Measurements from ENCODE around the gene CLDN12. TPM values are rescaled to one million over a fixed set of nuclear protein-coding genes. Genes with fewer than 3 reads are reported as not detected.

CLDN12 gene
- 16.1 and 16.3 TPM in 2 replicates for polyA plus RNA-seq (2013)

DNA sequence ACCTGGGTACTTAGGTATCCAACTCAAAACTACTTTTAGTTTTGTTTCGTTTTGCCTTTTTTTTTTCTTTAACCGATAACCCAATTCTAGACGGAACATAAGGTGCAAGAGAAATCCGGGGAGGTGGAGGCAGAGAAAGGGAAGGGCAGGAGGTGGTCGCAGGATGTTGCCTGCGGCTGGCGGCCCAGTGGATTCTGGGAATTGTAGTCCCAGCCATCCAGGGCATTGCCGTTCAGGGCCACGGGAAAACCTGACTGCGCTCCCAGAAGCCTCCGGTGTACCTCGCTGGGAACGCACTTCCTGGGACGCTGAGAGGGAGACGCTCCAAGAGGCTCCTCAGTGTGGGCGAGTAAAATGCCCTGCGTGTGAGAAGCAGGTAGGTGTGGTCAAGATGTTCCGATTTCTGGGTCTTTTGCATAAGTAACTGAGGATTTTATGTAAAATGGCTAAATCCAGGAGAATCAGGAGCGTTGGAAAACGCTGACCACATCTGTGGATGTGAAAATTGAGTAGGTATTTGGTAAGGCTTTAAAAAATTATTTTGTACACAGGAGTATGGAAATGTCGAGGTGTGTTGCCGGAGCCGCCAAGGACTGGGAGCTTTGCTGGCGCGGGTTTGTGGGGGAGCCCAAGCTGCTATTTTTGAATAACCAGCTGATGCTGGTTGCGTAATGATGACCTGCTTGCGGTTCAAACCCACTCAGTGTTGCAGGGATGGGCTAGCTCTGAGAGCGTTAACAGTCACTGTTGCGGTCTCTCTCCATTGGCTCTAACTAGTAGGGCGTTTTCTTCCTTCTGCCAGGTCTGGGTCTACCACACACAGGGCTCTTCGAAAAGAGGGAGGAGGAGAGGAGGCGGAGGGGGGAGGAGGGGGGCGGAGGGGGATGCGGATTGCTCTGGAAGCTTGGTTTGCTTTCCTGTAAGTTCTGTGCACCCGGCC, at the start of gene CLDN12:
Gene CLDN12 (plus strand): TSS at position 288 of the 940 bp plus-strand sequence. CDS start 9,216 bp downstream, outside the sequence.
- Histone ChIP-seq H3K27ac (ENCODE audit: low read depth, low read length) (peak within 1 kb of the TSS; percentile 36), H3K4ac (ENCODE audit: low read depth, low read length) (no peak within 1 kb of the TSS), H3K23ac (ENCODE audit: low read length) (no peak within 1 kb of the TSS), H3K18ac (ENCODE audit: low read length) (no peak within 1 kb of the TSS), H2AK5ac (ENCODE audit: low read length) (no peak within 1 kb of the TSS), H3K27me3 (ENCODE audit: insufficient read depth, low read length) (no peaks in the 10 kb centered on the region), H2BK12ac (ENCODE audit: low read length) (no peak within 1 kb of the TSS), H3K9me3 (ENCODE audit: insufficient read depth, low read depth, low read length) (no peaks in the 10 kb centered on the region), H3K4me3 (ENCODE audit: low read depth, low read length) (peak within 1 kb of the TSS; percentile 73), H4K91ac (ENCODE audit: low read depth, low read length) (peak within 1 kb of the TSS; percentile 59), H3K4me2 (ENCODE audit: low read length) (peak within 1 kb of the TSS; percentile 81), H4K8ac (ENCODE audit: low read depth, low read length) (peak within 1 kb of the TSS; percentile 85), H4K12ac (ENCODE audit: low read depth, low read length) (peak within 1 kb of the TSS; percentile 80), H2BK120ac (ENCODE audit: insufficient read depth, low read length, poor library complexity) (peak within 1 kb of the TSS; percentile 69), H3K9ac (ENCODE audit: low read length) (peak within 1 kb of the TSS; percentile 68), H3K14ac (ENCODE audit: low read length) (peak within 1 kb of the TSS; percentile 48), H2AFZ (ENCODE audit: insufficient read depth, low read length, poor library complexity) (peak within 1 kb of the TSS; percentile 93), H3K4me1 (ENCODE audit: control insufficient read depth in 1 of 2, insufficient read depth in 2 of 2, low read length in 2 of 2) (no peaks in the 10 kb centered on the region), H3K79me1 (ENCODE audit: low read length) (peaks cover 5% of the 10 kb centered on the region), H3K79me2 (ENCODE audit: control insufficient read depth, insufficient read depth, low read length, poor library complexity) (no peaks in the 10 kb centered on the region), H3K36me3 (ENCODE audit: control insufficient read depth in 1 of 2, insufficient read depth in 2 of 2, low read length in 2 of 2) (peaks cover 5 to 8% of the 10 kb centered on the region in 2 experiments), H2BK5ac (ENCODE audit: low read depth, low read length, poor library complexity) (no peak within 1 kb of the TSS)
- no CpG with 5 or more reads among the region's 35 CpGs for WGBS (ENCODE audit: extremely low coverage, insufficient coverage, insufficient read length)
- peak; percentile 82 to 87 for DNase-seq

DNA sequence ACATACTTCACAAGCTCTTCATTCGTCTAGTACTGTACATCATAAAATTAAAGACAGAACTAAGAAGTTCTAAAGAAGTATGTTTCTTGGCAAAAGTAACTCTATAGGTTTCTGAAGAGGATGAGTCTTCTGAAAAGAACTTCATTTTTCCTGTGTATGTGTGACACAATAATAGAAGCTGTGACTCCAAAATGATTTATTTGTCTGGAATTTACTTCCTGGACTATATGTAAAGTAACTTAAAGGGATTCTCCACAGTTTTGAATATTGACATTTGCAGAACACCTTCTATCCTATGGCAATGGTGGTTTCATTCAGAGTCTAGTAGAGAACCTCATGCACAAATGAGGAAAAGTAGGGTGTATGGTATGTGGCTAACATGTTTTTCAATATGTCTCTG, 19.8 kb upstream of the CLDN12 start:
- no peaks in the 10 kb centered on the region for H3K4me1 ChIP-seq (ENCODE audit: control insufficient read depth in 1 of 2, insufficient read depth in 2 of 2, low read length in 2 of 2)
- no peak overlapping the region for H3K4ac ChIP-seq (ENCODE audit: low read depth, low read length)
- no peak overlapping the region for H2AK5ac ChIP-seq (ENCODE audit: low read length)
- H3K36me3 ChIP-seq (ENCODE audit: control insufficient read depth in 1 of 2, insufficient read depth in 2 of 2, low read length in 2 of 2): peaks cover 2 to 6% of the 10 kb centered on the region in 2 experiments
- H2BK120ac ChIP-seq (ENCODE audit: insufficient read depth, low read length, poor library complexity): no peak overlapping the region
- H3K4me2 ChIP-seq (ENCODE audit: low read length): no peak overlapping the region
- H4K12ac ChIP-seq (ENCODE audit: low read depth, low read length): no peak overlapping the region
- H3K23ac ChIP-seq (ENCODE audit: low read length): no peak overlapping the region
- DNase-seq: peak in 1 of 2 donors; percentile 41
- no peak overlapping the region for H4K91ac ChIP-seq (ENCODE audit: low read depth, low read length)
- whole genome bisulfite sequencing (ENCODE audit: extremely low coverage, insufficient coverage, insufficient read length): no CpG with 5 or more reads among the region's 1 CpG
- H2BK5ac ChIP-seq (ENCODE audit: low read depth, low read length, poor library complexity): no peak overlapping the region
- H4K8ac ChIP-seq (ENCODE audit: low read depth, low read length): no peak overlapping the region
- no peak overlapping the region for H2BK12ac ChIP-seq (ENCODE audit: low read length)
- H3K27me3 ChIP-seq (ENCODE audit: insufficient read depth, low read length): no peaks in the 10 kb centered on the region
- H3K79me1 ChIP-seq (ENCODE audit: low read length): no peaks in the 10 kb centered on the region
- H2AFZ ChIP-seq (ENCODE audit: insufficient read depth, low read length, poor library complexity): no peak overlapping the region
- no peak overlapping the region for H3K4me3 ChIP-seq (ENCODE audit: low read depth, low read length)
- H3K18ac ChIP-seq (ENCODE audit: low read length): no peak overlapping the region
- H3K27ac ChIP-seq (ENCODE audit: low read depth, low read length): no peak overlapping the region
- H3K79me2 ChIP-seq (ENCODE audit: control insufficient read depth, insufficient read depth, low read length, poor library complexity): no peaks in the 10 kb centered on the region
- no peaks in the 10 kb centered on the region for H3K9me3 ChIP-seq (ENCODE audit: insufficient read depth, low read depth, low read length)
- no peak overlapping the region for H3K14ac ChIP-seq (ENCODE audit: low read length)
- H3K9ac ChIP-seq (ENCODE audit: low read length): no peak overlapping the region

DNA sequence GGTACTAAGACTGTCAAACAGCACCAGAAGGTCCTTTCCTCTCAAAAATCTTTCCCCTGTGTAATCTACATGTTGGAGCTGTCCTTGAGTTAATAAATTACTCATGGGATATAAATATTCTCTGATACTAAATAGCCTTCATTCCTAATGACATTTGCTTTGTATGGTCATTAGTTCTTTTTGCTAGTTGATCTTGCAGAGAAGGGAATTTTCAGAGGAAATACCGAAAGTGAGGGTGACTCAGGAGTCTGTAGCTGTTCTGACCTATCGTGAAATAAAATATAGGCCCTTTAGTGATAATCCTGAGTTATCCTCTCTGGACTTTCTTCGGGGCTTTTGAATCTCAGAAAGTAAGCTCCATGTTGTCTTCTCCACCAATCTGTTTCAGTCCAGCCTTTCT, 19.4 kb upstream of the CLDN12 start:
- H3K79me2 ChIP-seq (ENCODE audit: control insufficient read depth, insufficient read depth, low read length, poor library complexity): no peaks in the 10 kb centered on the region
- H4K12ac ChIP-seq (ENCODE audit: low read depth, low read length): no peak overlapping the region
- no peak overlapping the region for H3K4me3 ChIP-seq (ENCODE audit: low read depth, low read length)
- peaks cover 2 to 6% of the 10 kb centered on the region in 2 experiments for H3K36me3 ChIP-seq (ENCODE audit: control insufficient read depth in 1 of 2, insufficient read depth in 2 of 2, low read length in 2 of 2)
- no peaks in the 10 kb centered on the region for H3K4me1 ChIP-seq (ENCODE audit: control insufficient read depth in 1 of 2, insufficient read depth in 2 of 2, low read length in 2 of 2)
- no peak overlapping the region for H3K18ac ChIP-seq (ENCODE audit: low read length)
- no peak overlapping the region for H4K91ac ChIP-seq (ENCODE audit: low read depth, low read length)
- H2BK120ac ChIP-seq (ENCODE audit: insufficient read depth, low read length, poor library complexity): no peak overlapping the region
- H3K4ac ChIP-seq (ENCODE audit: low read depth, low read length): no peak overlapping the region
- H3K79me1 ChIP-seq (ENCODE audit: low read length): no peaks in the 10 kb centered on the region
- no peak overlapping the region for H4K8ac ChIP-seq (ENCODE audit: low read depth, low read length)
- no peak overlapping the region for H3K27ac ChIP-seq (ENCODE audit: low read depth, low read length)
- no peak overlapping the region for H2BK12ac ChIP-seq (ENCODE audit: low read length)
- H3K14ac ChIP-seq (ENCODE audit: low read length): no peak overlapping the region
- no peak overlapping the region for H2BK5ac ChIP-seq (ENCODE audit: low read depth, low read length, poor library complexity)
- no peak overlapping the region for H2AK5ac ChIP-seq (ENCODE audit: low read length)
- H3K23ac ChIP-seq (ENCODE audit: low read length): no peak overlapping the region
- no peak for DNase-seq
- no peaks in the 10 kb centered on the region for H3K27me3 ChIP-seq (ENCODE audit: insufficient read depth, low read length)
- no peak overlapping the region for H2AFZ ChIP-seq (ENCODE audit: insufficient read depth, low read length, poor library complexity)
- H3K9ac ChIP-seq (ENCODE audit: low read length): no peak overlapping the region
- no peak overlapping the region for H3K4me2 ChIP-seq (ENCODE audit: low read length)
- no CpG with 5 or more reads among the region's 3 CpGs for WGBS (ENCODE audit: extremely low coverage, insufficient coverage, insufficient read length)
- H3K9me3 ChIP-seq (ENCODE audit: insufficient read depth, low read depth, low read length): no peaks in the 10 kb centered on the region

DNA sequence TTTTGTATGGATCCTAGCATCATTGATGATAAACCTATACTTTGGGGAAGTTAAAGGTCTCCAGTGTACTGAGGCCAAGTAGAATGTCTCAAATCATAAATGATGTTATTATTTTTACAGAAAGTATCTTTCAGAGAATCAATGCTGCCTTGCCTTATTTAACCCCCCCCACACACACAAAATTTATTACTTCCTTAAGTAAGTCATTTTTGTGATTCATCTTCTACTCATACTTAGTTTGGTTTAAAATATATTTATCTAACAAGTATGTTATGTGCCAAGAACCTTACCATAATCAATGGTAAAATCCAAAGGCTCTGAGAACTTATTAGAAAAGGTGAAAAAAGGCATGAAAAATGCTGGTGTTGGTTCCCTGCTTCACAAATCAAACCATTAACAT, 18.8 kb upstream of the CLDN12 start:
- H3K18ac ChIP-seq (ENCODE audit: low read length): no peak overlapping the region
- H3K4me2 ChIP-seq (ENCODE audit: low read length): no peak overlapping the region
- no peaks in the 10 kb centered on the region for H3K4me1 ChIP-seq (ENCODE audit: control insufficient read depth in 1 of 2, insufficient read depth in 2 of 2, low read length in 2 of 2)
- no peak overlapping the region for H4K8ac ChIP-seq (ENCODE audit: low read depth, low read length)
- H3K4me3 ChIP-seq (ENCODE audit: low read depth, low read length): no peak overlapping the region
- no peak overlapping the region for H2BK12ac ChIP-seq (ENCODE audit: low read length)
- H2BK5ac ChIP-seq (ENCODE audit: low read depth, low read length, poor library complexity): no peak overlapping the region
- no peak overlapping the region for H2AFZ ChIP-seq (ENCODE audit: insufficient read depth, low read length, poor library complexity)
- H3K79me2 ChIP-seq (ENCODE audit: control insufficient read depth, insufficient read depth, low read length, poor library complexity): no peaks in the 10 kb centered on the region
- H3K23ac ChIP-seq (ENCODE audit: low read length): no peak overlapping the region
- H2AK5ac ChIP-seq (ENCODE audit: low read length): no peak overlapping the region
- no peak overlapping the region for H3K9ac ChIP-seq (ENCODE audit: low read length)
- no peak overlapping the region for H3K27ac ChIP-seq (ENCODE audit: low read depth, low read length)
- H4K91ac ChIP-seq (ENCODE audit: low read depth, low read length): no peak overlapping the region
- H3K9me3 ChIP-seq (ENCODE audit: insufficient read depth, low read depth, low read length): no peaks in the 10 kb centered on the region
- no peak overlapping the region for H2BK120ac ChIP-seq (ENCODE audit: insufficient read depth, low read length, poor library complexity)
- no peak overlapping the region for H3K4ac ChIP-seq (ENCODE audit: low read depth, low read length)
- H3K36me3 ChIP-seq (ENCODE audit: control insufficient read depth in 1 of 2, insufficient read depth in 2 of 2, low read length in 2 of 2): peaks cover 2 to 3% of the 10 kb centered on the region in 2 experiments
- H4K12ac ChIP-seq (ENCODE audit: low read depth, low read length): no peak overlapping the region
- no peaks in the 10 kb centered on the region for H3K27me3 ChIP-seq (ENCODE audit: insufficient read depth, low read length)
- H3K79me1 ChIP-seq (ENCODE audit: low read length): no peaks in the 10 kb centered on the region
- no peak overlapping the region for H3K14ac ChIP-seq (ENCODE audit: low read length)
- no peak for DNase-seq

All from trophoblast cell (in vitro differentiated cells and primary cell).